HG02763 (cell line): Measurements from ENCODE around the gene ELOB.

Source experiments
- ATAC-seq: cut with Tn5 transposase; IDR thresholded peaks from one replicate; pipeline ENCODE4 v1.9.1; 2021; ENCODE audit warnings: mild to moderate bottlenecking, moderate library complexity; ENCODE audit not compliant: unreplicated experiment

Gene ELOB

GRCh38 chr16:2724816-2725348 is 52.2 kb downstream of the ELOB start:
- no peak for ATAC-seq

- no peak for ATAC-seq
Observed at GRCh38 chr16:2724088-2724676, 52.9 kb downstream of the ELOB start.

GRCh38 chr16:2721634-2722173 is 55.4 kb downstream of the ELOB start:
- peak; percentile 2 for ATAC-seq
